HepG2 (cell line): ENCODE data around the gene PDHX. TPM values are rescaled to one million over a fixed set of nuclear protein-coding genes. Genes with fewer than 3 reads are reported as not detected.

ENCODE experiments used
- AGO2 ChIP-seq: fragments of 200-400 bp; formaldehyde crosslinking; optimal IDR thresholded peaks from 2 replicates; pipeline ENCODE3; 2017; ENCODE audit warnings: mild to moderate bottlenecking, low read depth, low read length, moderate library complexity
- ARID2 ChIP-seq: sonication (generic); formaldehyde crosslinking; IDR thresholded peaks from 2 replicates; pipeline ENCODE4 v1.8.1; 2022; ENCODE audit warnings: mild to moderate bottlenecking, missing genetic modification reagents, borderline replicate concordance
- CBX1 ChIP-seq: IDR thresholded peaks from one replicate; pipeline ENCODE4 v1.6.1; 2016; ENCODE audit warnings: antibody characterized with exemption, low read depth
- GLMP ChIP-seq: sonication (generic); formaldehyde crosslinking; IDR thresholded peaks from 2 replicates; pipeline ENCODE4 v1.9.0; 2021; ENCODE audit warnings: missing genetic modification reagents, mild to moderate bottlenecking, borderline replicate concordance
- HNRNPLL ChIP-seq: fragments of 200-400 bp; formaldehyde crosslinking; IDR thresholded peaks from 2 replicates; pipeline ENCODE4 v1.6.1; 2017; ENCODE audit warnings: mild to moderate bottlenecking, low read depth, low read length; ENCODE audit not compliant: poor library complexity, severe bottlenecking
- KDM4B ChIP-seq: sonication (generic); formaldehyde crosslinking; IDR thresholded peaks from 2 replicates; pipeline ENCODE4 v1.4.0; 2020; ENCODE audit warnings: missing genetic modification reagents
- MED1 ChIP-seq: sonication (generic); formaldehyde crosslinking; IDR thresholded peaks from 2 replicates; pipeline ENCODE4 v1.4.0; 2020; ENCODE audit warnings: missing genetic modification reagents
- MXI1 ChIP-seq: IDR thresholded peaks from 3 replicates; pipeline ENCODE4 v1.6.1; 2012; ENCODE audit warnings: low read depth, low read length, inconsistent platforms, borderline replicate concordance
- NFE2L2 ChIP-seq: fragments of 150-350 bp; IDR thresholded peaks from 2 replicates; pipeline ENCODE4 v1.6.1; 2014; ENCODE audit warnings: low read length
- SMC3 ChIP-seq: IDR thresholded peaks from 2 replicates; pipeline ENCODE4 v1.6.1; 2011; ENCODE audit warnings: low read length, improper control_type of control experiment
- TBP ChIP-seq: sonication (generic); formaldehyde crosslinking; IDR thresholded peaks from 2 replicates; pipeline ENCODE4 v1.5.0; 2020; ENCODE audit warnings: missing genetic modification reagents
- ZBTB14 ChIP-seq: sonication (generic); formaldehyde crosslinking; IDR thresholded peaks from 2 replicates; pipeline ENCODE4 v1.4.0; 2020; ENCODE audit warnings: missing genetic modification reagents
- ZFP36L2 ChIP-seq: sonication (generic); formaldehyde crosslinking; IDR thresholded peaks from 2 replicates; pipeline ENCODE4 v1.4.0; 2020; ENCODE audit warnings: missing genetic modification reagents
- ZNF136 ChIP-seq: sonication (generic); formaldehyde crosslinking; IDR thresholded peaks from 2 replicates; pipeline ENCODE4 v1.8.1; 2022; ENCODE audit warnings: low read depth, mild to moderate bottlenecking, moderate library complexity, missing genetic modification reagents
- ZNF160 ChIP-seq: sonication (generic); formaldehyde crosslinking; IDR thresholded peaks from 2 replicates; pipeline ENCODE4 v1.8.0; 2022; ENCODE audit warnings: mild to moderate bottlenecking, inconsistent platforms, missing genetic modification reagents
- ZNF280B ChIP-seq: sonication (generic); formaldehyde crosslinking; IDR thresholded peaks from 2 replicates; pipeline ENCODE4 v1.5.0; 2020; ENCODE audit warnings: missing genetic modification reagents, mild to moderate bottlenecking, borderline replicate concordance
- ZNF543 ChIP-seq: sonication (generic); formaldehyde crosslinking; IDR thresholded peaks from 2 replicates; pipeline ENCODE4 v1.4.0; 2020; ENCODE audit warnings: mild to moderate bottlenecking, missing genetic modification reagents
- ZNF564 ChIP-seq: sonication (generic); formaldehyde crosslinking; IDR thresholded peaks from 2 replicates; pipeline ENCODE4 v1.8.1; 2023; ENCODE audit warnings: mild to moderate bottlenecking, missing genetic modification reagents
- ZNF629 ChIP-seq: sonication (generic); formaldehyde crosslinking; conservative IDR thresholded peaks from 2 replicates; pipeline ENCODE4 v1.5.0; 2020; ENCODE audit warnings: missing genetic modification reagents
- ZNF678 ChIP-seq: sonication (generic); formaldehyde crosslinking; IDR thresholded peaks from 2 replicates; pipeline ENCODE4 v1.4.0; 2020; ENCODE audit warnings: mild to moderate bottlenecking, missing genetic modification reagents
- ZNF841 ChIP-seq: sonication (generic); formaldehyde crosslinking; IDR thresholded peaks from 2 replicates; pipeline ENCODE4 v1.8.1; 2023; ENCODE audit warnings: missing genetic modification reagents, borderline replicate concordance
- ZSCAN29 ChIP-seq: sonication (generic); formaldehyde crosslinking; conservative IDR thresholded peaks from 2 replicates; pipeline ENCODE4 v1.4.0; 2020; ENCODE audit warnings: mild to moderate bottlenecking, missing genetic modification reagents
- polyA plus RNA-seq, 8 experiments: library from polyadenylated mRNA; depleted of rRNA in 3 of 8; stranded (reverse) in 7 of 8; unstranded in 1 of 8; fragments of >200 nt; fragmentation: Illumina TruSeq in 4 of 8; extraction: Trizol in 4 of 8; gene quantifications; 2 replicates each; pipeline versions ENCODE4 v1.2.1 to v1.2.3, GENCODE V29; 2011 to 2016; ENCODE audit warnings: low read depth in 4 of 8, missing spikeins in 1 of 8, mixed read lengths in 1 of 8; ENCODE audit not compliant: insufficient read depth in 1 of 8
- total RNA-seq, 5 experiments: library from RNA; depleted of rRNA; stranded (reverse); fragments of >200 nt; fragmentation: Illumina TruSeq; extraction: Trizol; gene quantifications; 2 replicates each; pipeline ENCODE4 v1.2.3, GENCODE V29; 2016; ENCODE audit warnings: low read depth in 1 of 5
- TF ChIP-seq, protein P1 (sequence below): sonication (generic); formaldehyde crosslinking; IDR thresholded peaks from 2 replicates; pipeline ENCODE4 v1.5.1; 2020; ENCODE audit warnings: missing genetic modification reagents, mild to moderate bottlenecking, borderline replicate concordance
- TF ChIP-seq, protein P2 (sequence below): sonication (generic); formaldehyde crosslinking; IDR thresholded peaks from 2 replicates; pipeline ENCODE4 v1.5.0; 2020; ENCODE audit warnings: mild to moderate bottlenecking, low read depth, missing genetic modification reagents, borderline replicate concordance

The PDHX gene
- total and polyA plus RNA-seq, 2 of the 13 experiments (the other 11 are each of a cell fraction or from before 2014, with no cell fraction given): 41.0 to 73.8 TPM

GRCh38 chr11:34929794-34930763 lies 13.7 kb downstream of the PDHX start (continued):
- TF ChIP-seq, protein P1, sequence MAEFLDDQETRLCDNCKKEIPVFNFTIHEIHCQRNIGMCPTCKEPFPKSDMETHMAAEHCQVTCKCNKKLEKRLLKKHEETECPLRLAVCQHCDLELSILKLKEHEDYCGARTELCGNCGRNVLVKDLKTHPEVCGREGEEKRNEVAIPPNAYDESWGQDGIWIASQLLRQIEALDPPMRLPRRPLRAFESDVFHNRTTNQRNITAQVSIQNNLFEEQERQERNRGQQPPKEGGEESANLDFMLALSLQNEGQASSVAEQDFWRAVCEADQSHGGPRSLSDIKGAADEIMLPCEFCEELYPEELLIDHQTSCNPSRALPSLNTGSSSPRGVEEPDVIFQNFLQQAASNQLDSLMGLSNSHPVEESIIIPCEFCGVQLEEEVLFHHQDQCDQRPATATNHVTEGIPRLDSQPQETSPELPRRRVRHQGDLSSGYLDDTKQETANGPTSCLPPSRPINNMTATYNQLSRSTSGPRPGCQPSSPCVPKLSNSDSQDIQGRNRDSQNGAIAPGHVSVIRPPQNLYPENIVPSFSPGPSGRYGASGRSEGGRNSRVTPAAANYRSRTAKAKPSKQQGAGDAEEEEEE (CRISPR knock-in tag): no peak
- TF ChIP-seq ZNF678 (CRISPR knock-in tag) (no peak), HNRNPLL (no peak), MED1 (CRISPR knock-in tag) (peak; percentile 93), GLMP (CRISPR knock-in tag) (no peak), ZNF160 (CRISPR knock-in tag) (peak; percentile 75; the same call in 1 of the 2 replicates), TBP (CRISPR knock-in tag) (no peak), ZNF841 (CRISPR knock-in tag) (peak; percentile 83), ZNF280B (CRISPR knock-in tag) (no peak), SMC3 (no peak), ZFP36L2 (no peak), ARID2 (no peak), ZSCAN29 (CRISPR knock-in tag) (no peak), ZNF136 (CRISPR knock-in tag) (peak; percentile 88; the same call in 1 of the 2 replicates), ZNF543 (CRISPR knock-in tag) (peak; percentile 100), AGO2 (no peak), NFE2L2 (peak; percentile 74), ZNF564 (CRISPR knock-in tag) (0 out of 2 replicates have a peak, but pooled peaks have one; percentile 75), CBX1 (no peak), ZNF629 (CRISPR knock-in tag) (peak; percentile 73), ZBTB14 (no peak), MXI1 (peak; percentile 99; the same call in 2 of the 3 replicates), KDM4B (CRISPR knock-in tag) (no peak)
- TF ChIP-seq, protein P2, sequence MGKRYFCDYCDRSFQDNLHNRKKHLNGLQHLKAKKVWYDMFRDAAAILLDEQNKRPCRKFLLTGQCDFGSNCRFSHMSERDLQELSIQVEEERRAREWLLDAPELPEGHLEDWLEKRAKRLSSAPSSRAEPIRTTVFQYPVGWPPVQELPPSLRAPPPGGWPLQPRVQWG (CRISPR knock-in tag): no peak
